ENCODE measurements around the gene SKP1. TPM values are rescaled to one million over a fixed set of nuclear protein-coding genes. Genes with fewer than 3 reads are reported as not detected.

SKP1 gene
- polyA plus RNA-seq, 4 donors, result 660 to 997 (median 756) TPM

- DNase-seq (ENCODE audit: low read depth in 4 of 4, low spot score in 2 of 4), result no peak
These were observed 61.0 kb downstream of the SKP1 start for GRCh38 chr5:134115806-134116175.

DNA sequence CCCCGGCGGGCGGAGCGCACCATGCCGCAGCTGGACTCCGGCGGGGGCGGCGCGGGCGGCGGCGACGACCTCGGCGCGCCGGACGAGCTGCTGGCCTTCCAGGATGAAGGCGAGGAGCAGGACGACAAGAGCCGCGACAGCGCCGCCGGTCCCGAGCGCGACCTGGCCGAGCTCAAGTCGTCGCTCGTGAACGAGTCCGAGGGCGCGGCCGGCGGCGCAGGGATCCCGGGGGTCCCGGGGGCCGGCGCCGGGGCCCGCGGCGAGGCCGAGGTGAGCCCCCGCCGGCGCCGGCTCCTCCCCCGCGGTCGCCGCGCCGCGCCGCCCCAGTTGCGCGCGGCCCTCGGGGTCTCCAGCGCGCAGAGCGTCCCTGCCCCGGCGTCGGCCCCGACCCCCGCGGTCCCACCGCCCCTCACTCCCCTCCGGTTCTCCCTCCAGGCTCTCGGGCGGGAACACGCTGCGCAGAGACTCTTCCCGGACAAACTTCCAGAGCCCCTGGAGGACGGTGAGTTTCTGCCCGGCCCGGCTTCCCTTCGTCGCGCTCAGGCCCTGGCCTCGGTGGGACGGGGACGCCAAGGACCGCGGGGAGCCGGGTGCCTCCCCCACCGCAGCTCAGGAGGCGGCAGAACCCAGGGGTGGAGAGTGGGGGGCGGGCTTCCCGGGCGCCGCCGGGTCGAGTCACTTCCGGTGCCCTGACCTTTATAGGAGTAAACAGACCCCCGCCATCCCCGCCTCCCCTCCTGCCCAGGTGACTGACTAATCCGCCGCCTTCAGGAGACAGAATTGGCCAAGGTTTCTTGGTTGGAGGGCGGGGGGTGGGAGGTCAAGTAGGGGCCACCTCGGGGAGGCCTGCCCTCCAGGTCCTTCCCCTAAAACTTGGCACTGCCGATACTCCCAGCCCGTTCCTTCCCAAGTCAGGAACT, 61.6 kb downstream of the SKP1 start:
- DNase-seq (ENCODE audit: low read depth in 4 of 4, low spot score in 2 of 4), result no peak

DNA sequence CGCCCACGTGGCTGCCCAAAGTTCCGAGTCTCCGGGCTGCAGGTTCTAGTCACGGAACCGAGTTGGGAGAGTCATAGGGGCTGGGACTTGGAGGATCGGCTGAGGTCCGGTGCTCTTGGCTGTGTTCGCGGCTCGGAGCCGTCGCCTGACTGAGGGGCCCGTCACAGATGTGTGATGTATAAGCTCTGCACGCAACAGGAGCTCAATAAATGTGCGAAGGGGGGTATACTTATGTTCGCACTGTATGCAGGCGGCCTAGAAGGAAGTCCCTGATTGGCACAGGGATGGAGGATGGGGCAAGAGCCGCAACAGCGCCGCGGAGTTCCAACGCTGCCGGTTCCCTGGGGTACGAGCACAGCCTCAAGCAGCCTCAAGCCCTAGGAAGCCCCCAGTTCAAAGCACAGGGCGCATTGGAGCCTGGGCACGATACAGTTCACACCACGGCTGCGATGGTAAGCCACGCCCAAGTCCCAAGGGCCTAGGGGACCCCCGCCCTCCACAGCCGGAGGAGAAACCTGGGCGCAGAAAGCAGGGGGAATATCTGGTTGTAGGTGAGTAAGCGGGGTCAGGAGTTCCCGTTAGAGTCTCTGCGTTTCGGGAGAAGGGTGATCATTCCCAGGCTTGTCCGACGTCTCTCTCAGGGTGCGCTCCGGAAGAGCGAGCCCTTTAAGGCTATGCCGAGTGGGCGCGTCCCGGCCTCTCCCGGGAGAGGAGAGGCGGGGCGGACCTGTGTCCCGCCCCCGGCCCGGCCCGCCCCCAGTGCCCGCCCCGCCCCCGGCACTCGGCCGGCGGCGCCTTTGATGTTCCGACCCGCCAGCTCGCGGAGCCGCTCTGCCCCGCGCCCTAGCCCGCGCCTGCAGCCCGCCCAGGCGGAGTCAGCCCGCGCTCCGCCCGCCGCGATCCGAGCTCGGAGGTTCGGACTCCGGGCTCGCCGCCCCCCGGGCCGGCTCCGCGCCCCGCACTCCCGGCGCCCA, 62.6 kb downstream of the SKP1 start, which contains the start of gene TCF7:
TSS of gene TCF7 (plus strand) at position 780 of the 974 bp plus-strand sequence. CDS start 226 bp downstream, outside the sequence.
- peak in 2 of 4 donors; percentile 46 to 68 for DNase-seq (ENCODE audit: low read depth in 4 of 4, low spot score in 2 of 4)

- no peak for DNase-seq (ENCODE audit: low read depth in 4 of 4, low spot score in 2 of 4)
These were observed 63.3 kb downstream of the SKP1 start for GRCh38 chr5:134113363-134113889.

- no peak for DNase-seq (ENCODE audit: low read depth in 4 of 4, low spot score in 2 of 4)
These were observed 63.9 kb downstream of the SKP1 start for GRCh38 chr5:134112726-134113362.

GRCh38 chr5:134111741-134112647, 64.8 kb downstream of the SKP1 start:
- DNase-seq (ENCODE audit: low read depth in 4 of 4, low spot score in 2 of 4), result no peak

DNA sequence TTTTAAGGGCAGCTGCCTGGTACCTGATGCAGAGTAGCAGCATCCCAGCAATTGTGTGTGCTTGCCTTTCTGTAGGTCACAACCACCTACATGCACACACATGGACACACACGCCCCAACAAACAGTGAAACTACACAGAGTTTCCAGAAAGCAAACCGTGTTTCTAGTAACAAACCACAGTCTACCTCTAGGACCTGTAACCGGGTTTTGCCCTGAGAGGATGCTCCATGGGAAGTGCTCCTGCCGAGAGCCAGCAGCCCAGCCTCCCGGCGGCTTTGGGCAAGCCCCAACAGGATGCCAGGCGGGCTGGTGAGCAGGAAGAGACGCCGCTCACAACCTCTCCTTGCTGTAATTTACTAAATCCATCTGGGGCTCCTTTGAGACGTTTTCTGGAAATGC, 66.4 kb downstream of the SKP1 start:
- DNase-seq (ENCODE audit: low read depth in 4 of 4, low spot score in 2 of 4), result no peak

- DNase-seq (ENCODE audit: low read depth in 4 of 4, low spot score in 2 of 4), result no peak
These were observed 69.0 kb downstream of the SKP1 start for GRCh38 chr5:134107779-134108178.

- DNase-seq (ENCODE audit: low read depth in 4 of 4, low spot score in 2 of 4), result no peak
These were observed 69.6 kb downstream of the SKP1 start for GRCh38 chr5:134106991-134107701.

DNA sequence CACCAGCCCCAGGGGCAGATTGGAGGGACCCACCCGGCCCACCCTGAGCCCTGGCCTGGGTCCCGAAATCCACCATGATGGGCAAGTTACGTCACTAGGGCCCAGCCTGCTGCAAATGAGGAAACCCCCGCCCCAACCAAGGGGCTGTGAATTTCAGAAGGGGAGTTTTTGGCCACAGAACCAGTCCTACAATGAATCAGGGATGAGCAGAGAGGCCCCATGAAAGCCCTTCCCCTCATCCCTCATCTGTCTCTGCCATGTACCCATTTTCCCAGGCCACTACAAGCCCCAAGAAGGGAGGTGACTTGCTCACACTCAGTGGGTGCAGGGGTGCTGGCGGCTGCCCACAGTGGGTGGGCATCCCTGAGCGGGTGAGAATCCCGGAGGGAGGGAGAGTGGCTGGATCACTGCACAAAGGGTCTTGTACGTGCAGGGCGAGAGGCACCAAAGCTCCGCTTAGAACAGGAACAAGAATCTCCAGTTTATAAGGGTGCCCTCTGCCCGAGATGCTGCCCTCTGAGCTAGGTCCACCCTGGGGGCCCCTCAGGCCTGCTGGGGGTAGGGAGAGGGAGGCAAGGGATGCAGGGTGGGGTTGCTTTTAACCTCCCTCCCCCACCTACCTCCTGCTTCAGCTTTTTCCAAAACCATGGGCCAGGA, 72.6 kb downstream of the SKP1 start:
- no peak for DNase-seq (ENCODE audit: low read depth in 4 of 4, low spot score in 2 of 4)

DNA sequence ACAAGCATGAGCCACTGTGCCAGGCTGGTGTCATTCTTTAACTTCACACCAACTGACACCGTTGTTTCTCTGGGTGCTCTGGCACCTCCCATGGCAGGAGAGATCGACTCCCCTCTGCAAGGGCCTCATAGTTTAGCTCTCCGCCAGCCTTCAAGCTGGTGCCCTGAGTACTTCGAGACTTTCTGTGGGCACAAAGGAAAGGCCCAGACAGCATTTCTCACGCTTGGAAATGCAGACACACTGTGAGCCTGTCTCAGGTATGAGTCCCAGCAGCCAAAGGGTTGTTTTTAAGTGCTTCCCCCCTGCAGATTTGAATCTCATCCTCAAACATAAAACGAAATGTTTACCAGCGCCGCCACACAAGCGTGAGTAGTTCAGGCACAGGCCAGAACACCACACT, 73.4 kb downstream of the SKP1 start:
- DNase-seq (ENCODE audit: low read depth in 4 of 4, low spot score in 2 of 4), result no peak

GRCh38 chr5:134101686-134102439, 74.9 kb downstream of the SKP1 start:
- no peak for DNase-seq (ENCODE audit: low read depth in 4 of 4, low spot score in 2 of 4)

- no peak for DNase-seq (ENCODE audit: low read depth in 4 of 4, low spot score in 2 of 4)
These were observed 76.3 kb downstream of the SKP1 start for GRCh38 chr5:134100283-134101091.

DNA sequence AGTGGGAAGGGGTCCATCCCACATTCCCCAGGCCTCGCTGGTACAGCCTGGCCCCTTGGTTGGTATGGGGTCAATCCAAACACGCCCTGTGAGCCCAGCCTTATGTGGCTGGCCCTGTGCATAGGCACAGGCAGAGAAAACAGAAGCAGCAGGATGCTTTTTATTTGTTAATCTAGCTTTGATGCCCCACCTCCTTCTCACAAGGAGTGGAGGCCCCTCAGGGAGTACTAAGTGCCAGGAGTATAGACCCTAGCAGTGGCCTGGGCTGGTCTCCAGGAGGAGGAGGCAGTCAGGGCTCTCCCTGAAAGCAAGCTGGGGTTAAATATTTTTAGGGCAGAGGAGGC, 76.8 kb downstream of the SKP1 start:
- DNase-seq (ENCODE audit: low read depth in 4 of 4, low spot score in 2 of 4), result no peak

DNA sequence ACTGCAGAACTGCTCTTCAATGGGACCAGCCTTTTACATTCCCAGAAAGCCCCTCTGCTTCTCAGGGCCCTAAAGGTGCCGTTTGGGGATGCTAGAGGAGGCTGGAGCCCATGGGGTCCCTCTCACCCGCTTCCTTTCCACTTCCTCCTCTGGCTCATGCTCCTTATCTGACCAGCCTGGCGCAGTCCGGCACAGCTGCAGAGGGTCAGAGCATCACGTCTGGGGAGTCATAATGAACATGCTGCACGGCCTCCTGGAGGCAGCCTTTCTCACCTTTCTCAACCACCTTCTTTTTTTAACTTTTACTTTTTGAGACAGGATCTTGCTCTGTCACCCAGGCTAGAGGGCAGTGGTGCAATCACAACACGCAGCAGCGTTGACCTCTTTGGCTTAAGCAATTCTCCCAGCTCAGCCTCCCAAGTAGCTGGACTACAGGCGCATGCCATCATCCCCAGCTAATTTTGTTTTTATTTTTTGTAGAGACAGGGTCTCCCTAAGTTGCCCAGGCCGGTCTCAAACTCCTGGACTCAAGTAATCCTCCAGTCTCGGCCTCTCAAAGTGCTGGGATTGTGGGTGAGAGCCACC, 77.4 kb downstream of the SKP1 start:
- DNase-seq (ENCODE audit: low read depth in 4 of 4, low spot score in 2 of 4), result no peak
